AG10803 (cell line): ENCODE data around the gene DENND1C.
A peak's percentile ranks its signal among the peaks of the same experiment; 100 is the strongest.
"Not testable (repeated sequence)": the region's sequence is repeated elsewhere in the genome, so short reads cannot be mapped to it uniquely, and the experiment has no call there.

Source experiments
- DNase-seq: peaks from one replicate; pipeline ENCODE4 v3.0.0; 2010; ENCODE audit warnings: low read depth
- H3K4me3 ChIP-seq: 2 replicates; pipeline ENCODE4 v1.5.1; 2011; ENCODE audit warnings: mild to moderate bottlenecking, low read length, control low read depth
- TF ChIP-seq, protein P1 (sequence below): conservative IDR thresholded peaks from 2 replicates; pipeline ENCODE4 v1.5.1; 2011; ENCODE audit warnings: mild to moderate bottlenecking, low read length, control low read depth, inconsistent platforms

Gene DENND1C

DNA sequence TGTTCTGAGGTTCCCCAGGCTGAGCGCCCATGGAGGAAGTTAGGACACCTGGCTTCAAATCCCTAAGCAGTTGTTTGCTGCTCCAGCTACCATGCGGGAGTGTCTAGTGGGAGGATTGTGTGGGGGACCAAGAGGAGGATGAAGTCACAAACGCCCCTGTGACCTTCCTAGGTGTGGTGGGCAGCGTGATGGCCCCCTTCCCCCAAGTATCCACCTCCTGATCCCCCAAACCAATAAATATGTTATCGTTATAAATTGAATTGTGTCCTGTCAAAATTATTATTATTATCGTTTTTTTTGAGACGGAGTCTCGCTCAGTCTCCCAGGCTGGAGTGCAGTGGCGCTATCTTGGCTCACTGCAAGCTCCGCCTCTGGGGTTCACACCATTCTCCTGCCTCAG is 47.9 kb downstream of the DENND1C start, which contains the start of gene SLC25A41:
Gene SLC25A41 (minus strand): TSS at position 101 of the 400 bp plus-strand sequence. CDS start 70 bp downstream, at position 31.
- no peak for DNase-seq
- TF ChIP-seq, protein P1, sequence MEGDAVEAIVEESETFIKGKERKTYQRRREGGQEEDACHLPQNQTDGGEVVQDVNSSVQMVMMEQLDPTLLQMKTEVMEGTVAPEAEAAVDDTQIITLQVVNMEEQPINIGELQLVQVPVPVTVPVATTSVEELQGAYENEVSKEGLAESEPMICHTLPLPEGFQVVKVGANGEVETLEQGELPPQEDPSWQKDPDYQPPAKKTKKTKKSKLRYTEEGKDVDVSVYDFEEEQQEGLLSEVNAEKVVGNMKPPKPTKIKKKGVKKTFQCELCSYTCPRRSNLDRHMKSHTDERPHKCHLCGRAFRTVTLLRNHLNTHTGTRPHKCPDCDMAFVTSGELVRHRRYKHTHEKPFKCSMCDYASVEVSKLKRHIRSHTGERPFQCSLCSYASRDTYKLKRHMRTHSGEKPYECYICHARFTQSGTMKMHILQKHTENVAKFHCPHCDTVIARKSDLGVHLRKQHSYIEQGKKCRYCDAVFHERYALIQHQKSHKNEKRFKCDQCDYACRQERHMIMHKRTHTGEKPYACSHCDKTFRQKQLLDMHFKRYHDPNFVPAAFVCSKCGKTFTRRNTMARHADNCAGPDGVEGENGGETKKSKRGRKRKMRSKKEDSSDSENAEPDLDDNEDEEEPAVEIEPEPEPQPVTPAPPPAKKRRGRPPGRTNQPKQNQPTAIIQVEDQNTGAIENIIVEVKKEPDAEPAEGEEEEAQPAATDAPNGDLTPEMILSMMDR = no peak
- no peak within 1 kb of the TSS for H3K4me3 ChIP-seq

DNA sequence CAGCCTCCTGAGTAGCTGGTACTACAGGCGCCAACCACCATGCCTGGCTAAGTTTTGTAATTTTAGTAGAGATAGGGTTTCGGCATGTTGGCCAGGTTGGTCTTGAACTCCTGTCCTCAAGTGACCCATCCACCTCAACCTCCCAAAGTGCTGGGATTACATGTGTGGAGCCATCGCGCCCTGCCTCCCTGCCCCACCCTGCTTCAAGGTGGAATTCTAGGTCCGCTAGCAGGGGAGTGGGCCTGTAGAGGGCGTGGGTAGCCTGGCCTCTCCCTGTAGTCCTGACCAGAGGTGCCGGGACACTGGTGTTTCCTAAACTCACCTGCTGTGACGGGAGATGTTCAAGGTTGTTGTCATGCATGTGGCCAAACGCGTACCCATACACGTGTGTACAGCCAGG is 48.4 kb downstream of the DENND1C start:
- no peak overlapping the region for H3K4me3 ChIP-seq
- TF ChIP-seq, protein P1 = no peak
- no peak for DNase-seq

DNA sequence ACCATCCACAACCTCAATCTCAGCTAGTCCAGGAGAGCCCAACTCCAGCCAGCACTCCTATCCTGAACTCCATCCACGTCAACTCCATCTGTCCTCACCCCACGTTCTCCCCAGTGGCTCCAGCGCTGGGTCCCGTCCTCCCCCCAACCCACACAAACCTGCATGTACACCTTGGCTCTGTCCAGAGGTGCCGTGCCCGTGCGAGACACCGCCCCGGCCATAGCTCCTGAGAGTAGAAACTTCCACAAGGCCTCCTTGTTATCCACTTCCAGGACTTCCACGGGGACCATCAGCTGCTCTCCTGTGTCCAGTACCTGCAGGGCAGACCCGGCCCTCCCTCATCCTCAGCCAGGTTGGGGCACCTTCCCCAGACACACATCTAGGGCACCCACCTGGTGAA is 49.7 kb downstream of the DENND1C start:
- no peak overlapping the region for H3K4me3 ChIP-seq
- no peak for DNase-seq
- TF ChIP-seq, protein P1 = no peak

DNA sequence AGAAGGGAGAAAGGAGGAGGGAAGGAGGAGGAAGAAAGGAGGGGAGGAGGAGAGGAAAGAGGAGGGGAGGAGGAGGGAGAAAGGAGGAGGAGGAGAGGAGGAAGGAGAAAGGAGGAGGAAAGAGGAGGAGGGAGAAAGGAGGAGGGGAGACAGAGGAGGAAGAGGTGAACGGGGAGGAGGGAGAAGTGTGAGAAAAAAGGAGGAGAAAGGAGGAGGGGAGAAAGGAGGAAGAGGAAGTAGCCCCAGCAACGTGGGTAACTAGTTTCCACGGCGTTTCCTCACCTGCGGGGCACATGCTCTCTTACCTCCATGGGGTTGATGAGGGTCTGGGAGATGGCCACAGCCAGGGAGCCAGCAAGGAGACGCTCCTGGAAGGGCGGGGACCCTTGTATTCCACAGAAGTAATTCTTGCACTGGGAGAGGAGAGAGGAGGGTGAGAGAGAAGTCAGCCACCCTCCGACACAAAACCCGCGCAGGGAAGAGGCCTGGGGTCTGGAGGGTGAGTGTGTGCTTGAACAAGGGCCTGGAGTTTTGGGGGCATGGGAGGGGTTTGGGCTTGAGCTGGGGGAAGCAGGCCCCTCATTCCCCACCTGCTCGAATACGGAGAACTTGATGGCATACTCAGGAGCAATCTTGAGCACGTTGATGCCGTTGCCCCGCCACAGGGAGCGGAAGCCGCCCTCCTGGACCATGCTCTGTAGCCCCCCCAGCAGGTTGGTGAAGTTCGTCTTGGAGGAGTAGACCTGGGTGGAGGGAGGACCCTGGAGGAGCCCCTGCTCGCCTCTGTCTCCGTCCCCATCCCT is 52.0 kb downstream of the DENND1C start:
- no peak overlapping the region for H3K4me3 ChIP-seq
- TF ChIP-seq, protein P1 = no peak
- no peak for DNase-seq

DNA sequence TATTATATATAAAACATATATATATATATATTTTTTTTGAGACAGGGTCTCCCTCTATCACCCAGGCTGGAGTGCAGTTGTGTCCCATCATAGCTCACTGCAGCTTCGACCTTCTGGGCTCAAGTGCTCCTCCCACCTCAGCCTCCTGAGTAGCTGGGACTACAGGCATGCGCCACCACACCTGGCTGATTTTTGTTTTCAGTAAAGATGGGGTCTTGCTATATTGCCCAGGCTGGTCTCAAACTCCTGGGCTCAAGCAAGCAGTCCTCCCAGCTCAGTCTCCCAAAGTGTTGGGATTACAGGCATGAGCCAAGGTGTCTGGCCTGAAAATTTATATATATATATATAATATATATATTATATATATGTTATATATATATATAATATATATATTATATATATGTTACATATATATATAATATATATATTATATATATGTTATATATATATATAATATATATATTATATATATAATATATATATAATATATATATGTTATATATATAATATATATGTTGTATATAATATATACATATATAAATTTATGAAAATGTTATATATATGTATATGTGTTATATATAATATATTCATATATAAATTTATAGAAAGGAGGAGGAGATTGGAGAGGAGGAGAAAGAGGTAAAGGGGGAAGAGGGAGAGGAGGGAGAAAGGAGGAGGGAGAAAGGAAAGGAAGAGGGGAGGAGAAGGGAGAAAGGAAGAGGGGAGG is 52.7 kb downstream of the DENND1C start:
- not testable (repeated sequence) for H3K4me3 ChIP-seq, DNase-seq

DNA sequence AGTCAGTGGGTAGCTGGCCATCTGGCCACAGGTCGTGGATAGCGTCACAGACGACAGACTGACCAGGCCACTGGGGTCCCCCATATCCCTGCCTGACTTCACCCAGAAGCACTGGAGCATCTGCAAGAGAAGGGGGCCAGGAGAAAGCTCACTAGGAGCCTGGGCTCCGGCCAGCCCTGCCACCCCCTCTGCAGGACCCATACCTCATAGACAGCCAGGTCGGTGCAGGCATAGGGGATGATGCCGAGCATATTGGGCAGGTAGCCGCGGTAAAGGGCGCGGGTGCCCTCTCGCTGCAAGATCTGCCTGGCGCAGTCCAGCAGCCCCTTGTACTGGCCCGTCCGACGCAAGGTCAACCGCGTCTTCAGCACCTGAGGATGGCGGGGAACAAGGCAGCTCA is 54.5 kb downstream of the DENND1C start:
- TF ChIP-seq, protein P1 = no peak
- DNase-seq = no peak

DNA sequence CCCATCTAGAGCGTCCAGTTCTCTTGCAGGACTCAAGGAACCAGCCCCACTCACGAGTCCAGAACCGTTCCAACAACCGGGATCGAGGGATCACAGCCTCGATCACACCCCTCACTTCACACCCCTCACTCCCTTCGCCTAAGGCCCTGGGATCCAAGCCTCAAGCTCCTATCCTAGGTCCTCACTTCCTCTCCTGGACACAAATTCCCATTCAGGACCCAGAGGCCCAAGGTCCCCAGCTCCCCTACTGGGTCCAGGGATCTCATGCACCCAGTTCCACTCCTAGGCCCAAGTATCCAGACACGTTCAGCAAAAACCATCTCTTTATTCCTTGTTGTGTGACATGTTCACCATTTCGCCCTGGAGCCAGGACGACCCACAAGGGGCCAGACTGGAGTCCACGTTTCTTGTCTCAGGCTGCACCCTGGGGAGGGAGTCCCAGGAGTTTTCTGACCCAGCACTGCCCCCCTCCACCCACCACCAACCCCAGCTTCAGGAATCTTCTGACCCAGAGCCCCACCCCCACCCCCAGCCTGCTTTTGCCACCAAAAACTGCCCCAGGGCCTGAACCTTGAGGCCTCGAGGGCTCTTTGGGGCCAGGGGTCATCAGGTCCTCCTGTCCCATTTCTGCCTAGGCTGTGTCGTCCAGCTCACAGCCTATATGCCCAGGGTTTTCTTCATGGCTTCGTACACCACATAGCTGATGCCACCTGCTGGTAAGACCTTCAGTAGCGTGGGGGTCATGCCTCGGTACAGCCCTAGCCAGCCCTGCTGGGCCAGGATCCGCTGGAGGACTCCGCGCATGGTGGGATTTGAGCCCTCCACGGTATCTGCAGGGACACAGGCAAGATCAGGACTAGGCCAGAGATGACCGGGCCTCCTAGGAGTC is 55.6 kb downstream of the DENND1C start:
- TF ChIP-seq, protein P1 = no peak
- H3K4me3 ChIP-seq = peak overlapping the region; percentile 43
- no peak for DNase-seq

More for the DNA sequence above, 54.5 kb downstream of the DENND1C start:
- no peak overlapping the region for H3K4me3 ChIP-seq
